Sigmoid colon (tissue), 4 donors: Measurements from ENCODE around the gene PHF11.

ENCODE experiments used
- CTCF ChIP-seq, 4 experiments: fragments of 450-650 bp in 3 of 4; fragments of 200-600 bp in 1 of 4; IDR thresholded peaks; one replicate each; pipeline ENCODE4 v1.5.1; 2016 to 2019; ENCODE audit warnings: antibody characterized with exemption in 4 of 4, mild to moderate bottlenecking in 3 of 4, moderate library complexity in 2 of 4
- EP300 ChIP-seq, 4 donors: sonication (generic); formaldehyde crosslinking; IDR thresholded peaks; one replicate each; pipeline ENCODE4 v1.6.1; 2017; ENCODE audit warnings: antibody characterized with exemption in 4 of 4
- POLR2A ChIP-seq, 2 donors: fragments of 450-650 bp; IDR thresholded peaks; one replicate each; pipeline ENCODE4 v1.6.1; 2016; ENCODE audit warnings: antibody characterized with exemption in 2 of 2, mild to moderate bottlenecking in 2 of 2, moderate library complexity in 2 of 2

- no peak for TF ChIP-seq CTCF (IDR thresholded peaks at IDR 0.05)
- TF ChIP-seq POLR2A (IDR thresholded peaks at IDR 0.05), result no peak
- TF ChIP-seq EP300 (IDR thresholded peaks at IDR 0.05), result no peak
Measured at GRCh38 chr13:49466292-49466838, 29.4 kb upstream of the PHF11 start.
